A549 (cell line): ENCODE results near the gene BCL2L11. TPM values are rescaled to one million over a fixed set of nuclear protein-coding genes. Genes with fewer than 3 reads are reported as not detected.

Experiments used
- ATAC-seq, 2 experiments: fragments of 200-7000 bp in 1 of 2; fragments of >200 bp in 1 of 2; cut with Nextera tagmentation in 1 of 2; cut with Tn5 transposase in 1 of 2; 3 replicates each; pipeline versions ENCODE4 v1.8.0 to v1.9.1; 2018 to 2020; ENCODE audit warnings: mild to moderate bottlenecking in 1 of 2, moderate library complexity in 1 of 2
- CTCF ChIA-PET: fragments of 300-600 bp; sonication (Branson Sonifier 250); formaldehyde crosslinking; extraction: SDS; loops from one replicate; lab custom pipeline; 2021; ENCODE audit warnings: antibody characterized with exemption, inconsistent platforms; lab: Yijun Ruan, JAX
- POLR2A ChIA-PET: fragments of 350-600 bp; formaldehyde crosslinking; extraction: SDS; loops from one replicate; lab custom pipeline; 2021; ENCODE audit warnings: antibody characterized with exemption, inconsistent platforms; lab: Yijun Ruan, JAX
- DNase-seq, 2 experiments: peaks; one replicate each; pipeline versions ENCODE4 v3.0.0 to v3.0.0-alpha.2; 2011 to 2016; ENCODE audit warnings: low read depth in 1 of 2, low spot score in 1 of 2
- FAIRE-seq: peaks from 2 replicates; lab custom pipeline; 2011; peaks lifted over from hg19 to GRCh38; lab: Jason Lieb, UNC
- H3K27ac ChIP-seq, 2 experiments: fragments of >200 bp; sonication (Bioruptor Twin); formaldehyde crosslinking; 3 replicates each; pipeline ENCODE4 v1.5.1; 2016 to 2017
- H3K4me1 ChIP-seq: fragments of >200 bp; sonication (Bioruptor Twin); formaldehyde crosslinking; 3 replicates; pipeline ENCODE4 v1.6.1; 2016
- H3K4me2 ChIP-seq: fragments of >200 bp; sonication (Bioruptor Twin); formaldehyde crosslinking; 3 replicates; pipeline ENCODE4 v1.6.1; 2016
- H3K4me3 ChIP-seq: fragments of >200 bp; sonication (Bioruptor Twin); formaldehyde crosslinking; 3 replicates; pipeline ENCODE4 v1.5.1; 2016
- H3K9me3 ChIP-seq: fragments of >200 bp; sonication (Bioruptor Twin); formaldehyde crosslinking; 3 replicates; pipeline ENCODE4 v1.6.1; 2016
- CHD2 ChIP-seq: fragments of 150-350 bp; IDR thresholded peaks from 2 replicates; pipeline ENCODE4 v1.6.1; 2014; ENCODE audit warnings: low read length; ENCODE audit not compliant: partially characterized antibody
- EHF ChIP-seq: fragments of 250-450 bp; sonication (Bioruptor Pico); IDR thresholded peaks from 2 replicates; pipeline ENCODE4 v1.5.0; 2020; ENCODE audit warnings: mild to moderate bottlenecking
- EP300 ChIP-seq, 2 experiments: fragments of >200 bp; sonication (Bioruptor Twin); formaldehyde crosslinking; IDR thresholded peaks; 2 replicates in 1 of 2; 3 replicates in 1 of 2; pipeline ENCODE4 v1.6.1; 2016 to 2017
- FOSL2 ChIP-seq, 2 experiments: fragments of 450-650 bp in 1 of 2; fragments of >200 bp in 1 of 2; sonication (Bioruptor Twin) in 1 of 2; formaldehyde crosslinking; IDR thresholded peaks; 2 replicates each; pipeline versions ENCODE4 v1.5.0 to v1.6.1; 2016 to 2020; ENCODE audit warnings: mild to moderate bottlenecking in 1 of 2, moderate library complexity in 1 of 2
- HEYL ChIP-seq: fragments of 250-450 bp; sonication (Bioruptor Pico); IDR thresholded peaks from 2 replicates; pipeline ENCODE4 v1.8.0; 2021; ENCODE audit warnings: mild to moderate bottlenecking, moderate library complexity
- HOXA7 ChIP-seq: fragments of 250-450 bp; sonication (Bioruptor Pico); IDR thresholded peaks from 2 replicates; pipeline ENCODE4 v1.5.0; 2020; ENCODE audit warnings: mild to moderate bottlenecking, moderate library complexity
- HOXB13 ChIP-seq: fragments of 250-450 bp; sonication (Bioruptor Pico); IDR thresholded peaks from 2 replicates; pipeline ENCODE4 v1.5.0; 2020; ENCODE audit warnings: low read depth, mild to moderate bottlenecking, moderate library complexity
- JUN ChIP-seq, 2 experiments: fragments of >200 bp; sonication (Bioruptor Twin); formaldehyde crosslinking; IDR thresholded peaks; 2 replicates in 1 of 2; 3 replicates in 1 of 2; pipeline ENCODE4 v1.6.1; 2016 to 2017
- KDM1A ChIP-seq: fragments of 200-600 bp; sonication (generic); IDR thresholded peaks from 2 replicates; pipeline ENCODE4 v1.6.1; 2016; ENCODE audit warnings: low read depth, mild to moderate bottlenecking
- MAFK ChIP-seq: fragments of 450-650 bp; IDR thresholded peaks from 2 replicates; pipeline ENCODE4 v1.6.1; 2014; ENCODE audit not compliant: partially characterized antibody
- MYC ChIP-seq: IDR thresholded peaks from 2 replicates; pipeline ENCODE4 v1.6.1; 2012; ENCODE audit warnings: mild to moderate bottlenecking, inconsistent platforms, low read length, improper control_type of control experiment, borderline replicate concordance
- NFE2L2 ChIP-seq: fragments of 150-350 bp; conservative IDR thresholded peaks from 2 replicates; pipeline ENCODE4 v1.6.1; 2014; ENCODE audit warnings: low read length
- PHF8 ChIP-seq: fragments of 200-600 bp; sonication (generic); IDR thresholded peaks from 2 replicates; pipeline ENCODE4 v1.6.1; 2016; ENCODE audit warnings: low read depth, mild to moderate bottlenecking, antibody characterized with exemption, moderate library complexity, borderline replicate concordance
- RAD21 ChIP-seq, 2 experiments: fragments of >200 bp in 1 of 2; sonication (Bioruptor Twin) in 1 of 2; formaldehyde crosslinking in 1 of 2; IDR thresholded peaks in 1 of 2; conservative IDR thresholded peaks in 1 of 2; 2 replicates in 1 of 2; 3 replicates in 1 of 2; pipeline ENCODE4 v1.6.1; 2012 to 2018; ENCODE audit warnings: inconsistent platforms in 1 of 2
- RCOR1 ChIP-seq: fragments of 150-350 bp; IDR thresholded peaks from 2 replicates; pipeline ENCODE4 v1.6.1; 2014; ENCODE audit warnings: antibody characterized with exemption, low read length, low read depth
- TFCP2L1 ChIP-seq: fragments of 250-450 bp; sonication (Bioruptor Pico); IDR thresholded peaks from 2 replicates; pipeline ENCODE4 v1.5.0; 2021; ENCODE audit warnings: mild to moderate bottlenecking
- ZC3H11A ChIP-seq: fragments of 450-650 bp; IDR thresholded peaks from 2 replicates; pipeline ENCODE4 v1.6.1; 2014; ENCODE audit warnings: antibody characterized with exemption, mild to moderate bottlenecking
- ZFP36 ChIP-seq: fragments of 450-650 bp; IDR thresholded peaks from 2 replicates; pipeline ENCODE4 v1.6.1; 2014; ENCODE audit warnings: borderline replicate concordance; ENCODE audit not compliant: partially characterized antibody
- WGBS: methylation state at CpG from one replicate; pipeline ENCODE4 v1.1.6; 2017; ENCODE audit errors: missing lambda C conversion rate; 5-methylcytosine and 5-hydroxymethylcytosine counted together
- polyA plus RNA-seq, 4 experiments: library from polyadenylated mRNA; depleted of rRNA in 3 of 4; stranded (reverse); fragments of >200 nt; fragmentation: RNase III in 1 of 4; extraction: RNeasy Plus Mini Kit Qiagen cat#74134 plus additional on column Dnase treatment in 1 of 4; gene quantifications; 2 replicates in 3 of 4; 3 replicates in 1 of 4; pipeline ENCODE4 v1.2.3, GENCODE V29; 2011 to 2017
- TF ChIP-seq, protein P1 (sequence below): fragments of 450-650 bp; IDR thresholded peaks from 2 replicates; pipeline ENCODE4 v1.6.1; 2014; ENCODE audit warnings: antibody characterized with exemption
- TF ChIP-seq, protein P2 (sequence below): fragments of 250-450 bp; sonication (Bioruptor Pico); IDR thresholded peaks from 2 replicates; pipeline ENCODE4 v1.5.0; 2021; ENCODE audit warnings: mild to moderate bottlenecking, moderate library complexity, borderline replicate concordance
- TF ChIP-seq, protein P3 (sequence below): fragments of 150-350 bp; IDR thresholded peaks from 2 replicates; pipeline ENCODE4 v1.6.1; 2014; ENCODE audit warnings: low read depth, mild to moderate bottlenecking, low read length
- TF ChIP-seq, protein P4 (sequence below): IDR thresholded peaks from 2 replicates; pipeline ENCODE4 v1.6.1; 2012
- TF ChIP-seq, protein P5 (sequence below): fragments of 250-450 bp; sonication (Bioruptor Pico); IDR thresholded peaks from 2 replicates; pipeline ENCODE4 v1.5.0; 2020; ENCODE audit warnings: low read depth, mild to moderate bottlenecking, moderate library complexity
- TF ChIP-seq, protein P6 (sequence below): fragments of >200 bp; sonication (Bioruptor Twin); formaldehyde crosslinking; IDR thresholded peaks from 3 replicates; pipeline ENCODE4 v1.6.1; 2016

BCL2L11 gene
- polyA plus RNA-seq, 2 of the 4 experiments (the other 2 are of a cell fraction) = 7.4 to 14.5 TPM

DNA sequence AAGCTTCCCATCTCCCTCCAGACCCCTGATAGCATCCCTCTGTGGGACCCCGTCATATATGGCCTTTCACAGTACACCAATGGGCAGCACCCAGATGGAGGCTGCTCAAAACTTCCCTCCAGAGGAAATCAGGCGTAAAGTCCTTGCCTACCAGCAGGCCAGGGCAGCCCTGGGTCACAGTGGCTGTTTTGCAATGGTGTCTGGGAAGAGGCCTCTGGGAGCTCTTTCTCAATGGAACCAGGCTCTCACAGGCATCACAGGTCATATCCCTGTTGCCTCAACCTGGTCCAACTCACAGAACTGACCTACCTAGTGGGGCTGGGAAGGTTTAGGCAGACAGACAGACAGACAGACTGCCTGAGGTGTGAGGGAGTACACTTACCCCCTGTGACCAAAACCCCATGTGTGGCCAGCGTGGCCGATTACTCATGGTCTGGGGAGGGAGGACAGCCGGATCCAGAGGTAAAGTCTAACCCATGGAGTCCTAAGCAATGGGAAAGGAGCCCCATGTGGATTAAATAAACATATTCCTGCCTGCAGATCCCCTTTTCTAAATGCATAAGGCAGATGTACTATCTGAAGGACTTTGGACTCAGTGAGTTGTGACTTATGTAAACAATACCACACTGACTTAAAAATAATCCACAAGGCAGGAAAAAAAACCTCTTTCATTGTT lies 58.2 kb downstream of the BCL2L11 start (continued):
- TF ChIP-seq, protein P1, sequence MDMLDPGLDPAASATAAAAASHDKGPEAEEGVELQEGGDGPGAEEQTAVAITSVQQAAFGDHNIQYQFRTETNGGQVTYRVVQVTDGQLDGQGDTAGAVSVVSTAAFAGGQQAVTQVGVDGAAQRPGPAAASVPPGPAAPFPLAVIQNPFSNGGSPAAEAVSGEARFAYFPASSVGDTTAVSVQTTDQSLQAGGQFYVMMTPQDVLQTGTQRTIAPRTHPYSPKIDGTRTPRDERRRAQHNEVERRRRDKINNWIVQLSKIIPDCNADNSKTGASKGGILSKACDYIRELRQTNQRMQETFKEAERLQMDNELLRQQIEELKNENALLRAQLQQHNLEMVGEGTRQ = no peak
- TF ChIP-seq, protein P2, sequence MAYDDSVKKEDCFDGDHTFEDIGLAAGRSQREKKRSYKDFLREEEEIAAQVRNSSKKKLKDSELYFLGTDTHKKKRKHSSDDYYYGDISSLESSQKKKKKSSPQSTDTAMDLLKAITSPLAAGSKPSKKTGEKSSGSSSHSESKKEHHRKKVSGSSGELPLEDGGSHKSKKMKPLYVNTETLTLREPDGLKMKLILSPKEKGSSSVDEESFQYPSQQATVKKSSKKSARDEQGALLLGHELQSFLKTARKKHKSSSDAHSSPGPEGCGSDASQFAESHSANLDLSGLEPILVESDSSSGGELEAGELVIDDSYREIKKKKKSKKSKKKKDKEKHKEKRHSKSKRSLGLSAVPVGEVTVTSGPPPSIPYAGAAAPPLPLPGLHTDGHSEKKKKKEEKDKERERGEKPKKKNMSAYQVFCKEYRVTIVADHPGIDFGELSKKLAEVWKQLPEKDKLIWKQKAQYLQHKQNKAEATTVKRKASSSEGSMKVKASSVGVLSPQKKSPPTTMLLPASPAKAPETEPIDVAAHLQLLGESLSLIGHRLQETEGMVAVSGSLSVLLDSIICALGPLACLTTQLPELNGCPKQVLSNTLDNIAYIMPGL (CRISPR knock-in tag) = no peak
- TF ChIP-seq EP300 (IDR thresholded peaks at IDR 0.05) (peak; percentile 84 to 89), FOSL2 (IDR thresholded peaks at IDR 0.05) (peak; percentile 76), FOSL2 (CRISPR knock-in tag; IDR thresholded peaks at IDR 0.05) (peak; percentile 81), RAD21 (conservative IDR thresholded peaks at IDR 0.05 in 1 of 2, IDR thresholded peaks at IDR 0.05 in 1 of 2) (peak in 1 of 2 experiments; percentile 64; a peak in 3 of 5 replicates)

DNA sequence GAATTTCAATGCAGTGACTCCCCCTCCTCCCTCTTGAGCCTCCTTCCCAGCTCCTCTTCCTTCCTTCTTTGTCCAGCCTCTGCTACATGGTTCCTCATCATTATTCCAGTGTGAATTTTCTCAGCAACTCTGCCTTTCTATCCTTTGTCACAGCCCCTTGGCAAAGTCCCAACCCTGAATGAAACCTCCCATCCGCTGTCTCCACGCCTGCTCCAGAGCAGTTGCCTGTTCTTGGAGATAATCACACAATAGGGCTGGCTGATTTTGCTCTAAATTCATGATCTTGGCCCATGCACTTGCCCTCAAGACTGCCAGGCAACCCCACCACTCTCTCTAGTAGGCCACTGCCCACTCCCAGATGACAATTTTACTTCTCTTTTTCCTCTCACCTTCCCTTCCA lies 61.4 kb downstream of the BCL2L11 start:
- Histone ChIP-seq H3K9me3 (no peaks in the 10 kb centered on the region), H3K4me1 (peaks cover 71% of the 10 kb centered on the region), H3K4me3 (no peak overlapping the region), H3K27ac (peak overlapping the region; percentile 27 to 89; a peak in 3 of 6 replicates), H3K4me2 (no peak overlapping the region)
- TF ChIP-seq ZC3H11A (no peak), TFCP2L1 (CRISPR knock-in tag) (no peak), CHD2 (no peak), FOSL2 (IDR thresholded peaks at IDR 0.05) (no peak), FOSL2 (CRISPR knock-in tag; IDR thresholded peaks at IDR 0.05) (no peak)
- TF ChIP-seq, protein P3, sequence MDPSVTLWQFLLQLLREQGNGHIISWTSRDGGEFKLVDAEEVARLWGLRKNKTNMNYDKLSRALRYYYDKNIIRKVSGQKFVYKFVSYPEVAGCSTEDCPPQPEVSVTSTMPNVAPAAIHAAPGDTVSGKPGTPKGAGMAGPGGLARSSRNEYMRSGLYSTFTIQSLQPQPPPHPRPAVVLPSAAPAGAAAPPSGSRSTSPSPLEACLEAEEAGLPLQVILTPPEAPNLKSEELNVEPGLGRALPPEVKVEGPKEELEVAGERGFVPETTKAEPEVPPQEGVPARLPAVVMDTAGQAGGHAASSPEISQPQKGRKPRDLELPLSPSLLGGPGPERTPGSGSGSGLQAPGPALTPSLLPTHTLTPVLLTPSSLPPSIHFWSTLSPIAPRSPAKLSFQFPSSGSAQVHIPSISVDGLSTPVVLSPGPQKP = no peak
- 90% methylated on average over 2 of the region's 2 CpGs for WGBS
- DNase-seq (no peak), ATAC-seq (no peak), FAIRE-seq (no peak)
- ChIA-PET POLR2A (no interaction called here), CTCF (interaction anchor here (0.9 kb wide), 1 partner anchor 9 kb away, joined by 3 read pairs; no protein-coding TSS in a partner anchor)

DNA sequence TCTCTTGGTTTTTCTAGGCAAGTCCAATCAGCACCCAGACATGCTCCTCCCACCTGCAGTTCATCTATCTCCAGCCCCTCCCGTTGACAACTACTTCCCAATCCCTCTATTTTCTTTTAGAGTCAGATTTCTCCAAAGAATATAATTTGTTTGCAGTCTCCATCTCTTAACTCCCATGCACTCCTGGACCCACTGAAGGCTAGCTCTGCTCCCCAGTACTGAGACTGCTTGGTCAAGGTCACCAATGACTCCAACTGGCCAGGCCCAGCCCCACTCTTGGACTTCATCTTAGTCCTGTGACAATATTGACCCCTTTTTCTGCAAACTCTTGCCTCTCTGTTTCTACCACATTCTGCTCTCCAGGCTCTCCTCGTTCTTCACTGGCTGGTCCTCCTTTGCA lies 62.0 kb downstream of the BCL2L11 start:
- ATAC-seq (no peak), FAIRE-seq (no peak), DNase-seq (no peak)
- no peaks in the 10 kb centered on the region for H3K9me3 ChIP-seq
- no peak overlapping the region for H3K4me3 ChIP-seq
- no peak for TF ChIP-seq RAD21 (conservative IDR thresholded peaks at IDR 0.05 in 1 of 2, IDR thresholded peaks at IDR 0.05 in 1 of 2)
- no peak for TF ChIP-seq JUN (IDR thresholded peaks at IDR 0.05)
- no peak for TF ChIP-seq HOXB13 (CRISPR knock-in tag)
- TF ChIP-seq, protein P4, sequence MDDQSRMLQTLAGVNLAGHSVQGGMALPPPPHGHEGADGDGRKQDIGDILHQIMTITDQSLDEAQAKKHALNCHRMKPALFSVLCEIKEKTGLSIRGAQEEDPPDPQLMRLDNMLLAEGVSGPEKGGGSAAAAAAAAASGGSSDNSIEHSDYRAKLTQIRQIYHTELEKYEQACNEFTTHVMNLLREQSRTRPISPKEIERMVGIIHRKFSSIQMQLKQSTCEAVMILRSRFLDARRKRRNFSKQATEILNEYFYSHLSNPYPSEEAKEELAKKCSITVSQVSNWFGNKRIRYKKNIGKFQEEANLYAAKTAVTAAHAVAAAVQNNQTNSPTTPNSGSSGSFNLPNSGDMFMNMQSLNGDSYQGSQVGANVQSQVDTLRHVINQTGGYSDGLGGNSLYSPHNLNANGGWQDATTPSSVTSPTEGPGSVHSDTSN = no peak
- TF ChIP-seq MYC = no peak
- TF ChIP-seq ZFP36 = no peak
- no peak for TF ChIP-seq EHF (CRISPR knock-in tag)
- TF ChIP-seq MAFK = no peak
- TF ChIP-seq PHF8 = no peak
- TF ChIP-seq RCOR1 = no peak
- TF ChIP-seq NFE2L2 = no peak
- no peak for TF ChIP-seq HOXA7 (CRISPR knock-in tag)
- TF ChIP-seq KDM1A = no peak
- TF ChIP-seq, protein P5, sequence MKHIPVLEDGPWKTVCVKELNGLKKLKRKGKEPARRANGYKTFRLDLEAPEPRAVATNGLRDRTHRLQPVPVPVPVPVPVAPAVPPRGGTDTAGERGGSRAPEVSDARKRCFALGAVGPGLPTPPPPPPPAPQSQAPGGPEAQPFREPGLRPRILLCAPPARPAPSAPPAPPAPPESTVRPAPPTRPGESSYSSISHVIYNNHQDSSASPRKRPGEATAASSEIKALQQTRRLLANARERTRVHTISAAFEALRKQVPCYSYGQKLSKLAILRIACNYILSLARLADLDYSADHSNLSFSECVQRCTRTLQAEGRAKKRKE (CRISPR knock-in tag) = no peak
- no peak for TF ChIP-seq CHD2
- TF ChIP-seq, protein P2 (CRISPR knock-in tag) = no peak
- TF ChIP-seq HEYL = no peak
- TF ChIP-seq, protein P6, sequence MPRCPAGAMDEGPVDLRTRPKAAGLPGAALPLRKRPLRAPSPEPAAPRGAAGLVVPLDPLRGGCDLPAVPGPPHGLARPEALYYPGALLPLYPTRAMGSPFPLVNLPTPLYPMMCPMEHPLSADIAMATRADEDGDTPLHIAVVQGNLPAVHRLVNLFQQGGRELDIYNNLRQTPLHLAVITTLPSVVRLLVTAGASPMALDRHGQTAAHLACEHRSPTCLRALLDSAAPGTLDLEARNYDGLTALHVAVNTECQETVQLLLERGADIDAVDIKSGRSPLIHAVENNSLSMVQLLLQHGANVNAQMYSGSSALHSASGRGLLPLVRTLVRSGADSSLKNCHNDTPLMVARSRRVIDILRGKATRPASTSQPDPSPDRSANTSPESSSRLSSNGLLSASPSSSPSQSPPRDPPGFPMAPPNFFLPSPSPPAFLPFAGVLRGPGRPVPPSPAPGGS = no peak
- H3K27ac ChIP-seq = peak overlapping the region; percentile 27 to 89; a peak in 1 of 6 replicates
- H3K4me1 ChIP-seq = peaks cover 65% of the 10 kb centered on the region
- no peak overlapping the region for H3K4me2 ChIP-seq
- ChIA-PET CTCF (interaction anchor here (0.9 kb wide), 1 partner anchor 9 kb away, joined by 3 read pairs; no protein-coding TSS in a partner anchor), POLR2A (no interaction called here)
- WGBS = 63% methylated on average over 2 of the region's 2 CpGs
